HG03280 (cell line): ENCODE data around the gene CYTL1.

ENCODE experiments used
- ATAC-seq: cut with Tn5 transposase; IDR thresholded peaks from one replicate; pipeline ENCODE4 v1.9.1; 2021; ENCODE audit warnings: mild to moderate bottlenecking, moderate library complexity; ENCODE audit not compliant: unreplicated experiment

Gene CYTL1

DNA sequence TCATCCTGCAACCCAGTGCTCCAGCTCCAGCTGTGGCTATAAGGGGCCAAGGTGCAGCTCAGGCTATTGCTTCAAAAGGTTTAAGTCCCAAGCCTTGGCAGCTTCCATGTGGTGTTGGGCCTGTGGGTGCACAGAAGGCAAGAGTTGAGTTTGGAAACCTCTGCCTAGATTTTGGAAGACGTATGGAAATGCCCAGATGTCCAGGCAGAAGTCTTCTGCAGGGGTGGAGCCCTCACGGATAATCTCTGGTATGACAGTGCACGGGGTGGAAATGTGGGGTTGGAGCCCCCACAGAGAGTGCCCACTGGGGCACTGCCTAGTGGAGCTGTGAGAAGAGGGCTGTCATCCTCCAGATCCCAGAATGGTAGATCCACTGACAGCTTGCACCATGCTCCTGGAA is 44.5 kb downstream of the CYTL1 start:
- no peak for ATAC-seq

DNA sequence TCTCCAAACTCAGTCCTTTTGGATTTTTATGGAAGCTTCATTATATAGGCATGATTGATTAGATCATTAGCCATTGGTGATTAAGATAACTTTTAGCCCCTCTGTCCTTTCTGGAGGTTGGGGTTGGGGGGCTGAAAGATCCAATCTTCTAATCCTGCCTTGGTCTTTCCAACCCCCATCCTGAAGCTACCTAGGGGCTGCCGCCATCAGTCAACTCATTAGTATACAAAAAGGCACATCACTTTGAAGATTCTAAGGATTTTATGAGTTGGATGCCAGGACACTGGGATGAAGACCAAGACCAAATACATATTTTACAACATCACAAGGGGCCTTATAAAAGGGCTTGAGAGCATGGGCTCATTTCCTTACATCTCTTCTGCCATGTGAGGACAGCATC is 47.5 kb downstream of the CYTL1 start:
- no peak for ATAC-seq

DNA sequence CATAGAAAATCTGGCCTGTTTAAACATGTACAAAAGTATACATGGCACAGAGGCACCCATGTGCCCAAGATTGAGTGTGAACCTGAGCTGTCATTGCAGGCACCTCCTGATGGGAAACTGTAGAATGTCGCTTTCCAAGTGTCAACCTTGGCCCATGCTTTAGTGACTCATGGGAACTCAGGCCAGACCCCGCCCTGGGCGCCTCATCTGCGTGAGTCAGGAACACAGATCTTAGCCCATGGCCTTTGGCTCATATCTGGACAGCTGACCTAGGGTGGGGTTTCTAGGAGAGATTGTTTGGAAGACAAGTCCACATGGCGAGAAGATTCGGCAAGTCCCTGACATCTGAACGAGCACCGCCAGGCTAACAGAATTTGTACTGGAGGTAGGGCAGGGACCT is 50.0 kb downstream of the CYTL1 start:
- no peak for ATAC-seq

DNA sequence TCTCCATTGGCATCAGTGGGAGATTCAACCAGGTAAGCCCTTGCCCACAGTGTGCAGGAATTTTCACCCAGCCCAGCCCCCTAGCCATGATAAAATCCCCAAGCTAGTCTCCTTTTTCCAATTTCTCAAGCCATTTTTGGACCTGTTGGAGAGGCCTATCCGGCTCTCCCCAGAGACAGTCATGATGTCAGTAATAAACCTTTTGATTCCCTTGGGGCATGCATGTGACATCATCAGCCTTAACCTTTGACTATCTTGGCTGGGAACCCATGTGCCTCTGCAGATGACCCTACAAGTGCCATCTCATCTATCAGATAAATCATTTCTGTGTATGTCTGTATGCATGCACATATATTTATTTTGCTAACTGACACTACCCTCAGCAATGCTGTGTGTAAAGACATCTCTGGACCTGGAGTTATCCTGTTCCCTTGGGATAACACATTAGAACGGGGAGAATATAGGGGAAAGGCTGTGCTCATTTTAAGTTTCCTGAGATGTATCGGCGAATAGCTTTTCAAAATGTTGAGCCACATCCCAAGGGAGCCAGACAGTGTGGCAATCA is 51.0 kb downstream of the CYTL1 start:
- no peak for ATAC-seq
